Lower lobe of right lung (tissue), 2 donors: ENCODE data around the gene MAP2K4. TPM values are rescaled to one million over a fixed set of nuclear protein-coding genes. Genes with fewer than 3 reads are reported as not detected.
"Not testable (repeated sequence)": the region's sequence is repeated elsewhere in the genome, so short reads cannot be mapped to it uniquely, and the experiment has no call there.

Experiments used
- ATAC-seq, 2 donors: fragments of 200-7000 bp; cut with Tn5 transposase; one replicate each; pipeline ENCODE4 v1.9.1; 2020 to 2022; ENCODE audit warnings: mild to moderate bottlenecking in 2 of 2, moderate library complexity in 2 of 2
- DNase-seq: peaks from one replicate; pipeline ENCODE4 v3.0.0-alpha.2; 2020
- H3K27ac ChIP-seq: fragments of 200-600 bp; one replicate; pipeline ENCODE4 v1.8.0; 2022
- H3K27me3 ChIP-seq: fragments of 200-600 bp; one replicate; pipeline ENCODE4 v1.8.0; 2022; ENCODE audit warnings: low read depth
- H3K36me3 ChIP-seq: fragments of 200-600 bp; one replicate; pipeline ENCODE4 v1.8.0; 2022; ENCODE audit warnings: mild to moderate bottlenecking
- H3K4me1 ChIP-seq: fragments of 200-600 bp; one replicate; pipeline ENCODE4 v1.8.0; 2022
- H3K4me3 ChIP-seq: fragments of 200-600 bp; one replicate; pipeline ENCODE4 v1.8.0; 2022; ENCODE audit warnings: mild to moderate bottlenecking
- H3K9me3 ChIP-seq: fragments of 200-600 bp; one replicate; pipeline ENCODE4 v1.8.0; 2022
- CTCF ChIP-seq: fragments of 200-600 bp; IDR thresholded peaks from one replicate; pipeline ENCODE4 v1.8.0; 2022; ENCODE audit warnings: antibody characterized with exemption, mild to moderate bottlenecking
- intact Hi-C: fragments of 100-400 bp; cut with DNase I; formaldehyde crosslinking; loops from one replicate; pipeline ENCODE4 v1.11.0; 2022
- total RNA-seq: library from RNA; stranded (reverse); fragmentation: NEBNext Ultra II Directional; extraction: Animal tissue kit (Norgen Biotek cat#: 25700); gene quantifications from one replicate; pipeline ENCODE4 v1.2.1, GENCODE V29; 2021
- donor health status: DM: no; HTN: yes; CAD: no; lungs with severe emphysema.

MAP2K4 gene
- total RNA-seq, 1 donor from 2014 or later: 33.0 TPM

DNA sequence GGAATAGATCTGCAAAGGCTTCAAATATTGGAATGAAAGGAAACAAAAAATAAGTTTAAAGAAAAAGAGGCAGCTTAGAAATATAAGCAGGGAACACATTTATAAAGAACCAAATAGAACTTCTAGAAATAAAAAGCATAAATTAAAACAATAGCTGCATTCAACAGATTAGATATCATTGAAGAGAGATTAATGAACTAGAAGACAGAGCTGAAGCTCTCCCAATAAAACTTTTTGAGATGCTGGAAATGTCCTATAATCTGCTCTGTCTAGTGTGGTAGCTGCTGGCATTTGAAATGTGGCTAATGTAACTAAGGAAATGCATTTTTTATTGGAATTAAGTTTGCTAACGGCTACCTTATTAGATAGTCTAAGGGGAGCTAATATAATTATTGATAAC, 115.6 kb downstream of the MAP2K4 start:
- no peaks in the 10 kb centered on the region for H3K27me3 ChIP-seq
- DNase-seq (no peak), ATAC-seq (no peak)
- H3K27ac ChIP-seq: no peak overlapping the region
- no peak overlapping the region for H3K4me3 ChIP-seq
- TF ChIP-seq CTCF: no peak
- H3K9me3 ChIP-seq: no peaks in the 10 kb centered on the region
- intact Hi-C loops: no loop called here
- no peaks in the 10 kb centered on the region for H3K4me1 ChIP-seq
- peaks cover 42% of the 10 kb centered on the region for H3K36me3 ChIP-seq

- no peak for ATAC-seq
- no peak for DNase-seq
- H3K27me3 ChIP-seq: no peaks in the 10 kb centered on the region
- intact Hi-C loops: no loop called here
- no peak for TF ChIP-seq CTCF
- H3K36me3 ChIP-seq: peaks cover 42% of the 10 kb centered on the region
- H3K4me1 ChIP-seq: no peaks in the 10 kb centered on the region
- no peak overlapping the region for H3K27ac ChIP-seq
- H3K4me3 ChIP-seq: no peak overlapping the region
- no peaks in the 10 kb centered on the region for H3K9me3 ChIP-seq
These were observed 116.0 kb downstream of the MAP2K4 start for GRCh38 chr17:12136646-12137045.

- intact Hi-C loops: no loop called here
- H3K4me3 ChIP-seq: no peak overlapping the region
- H3K27ac ChIP-seq: no peak overlapping the region
- H3K4me1 ChIP-seq: no peaks in the 10 kb centered on the region
- H3K27me3 ChIP-seq: no peaks in the 10 kb centered on the region
- no peaks in the 10 kb centered on the region for H3K9me3 ChIP-seq
- TF ChIP-seq CTCF: no peak
- H3K36me3 ChIP-seq: peaks cover 49% of the 10 kb centered on the region
- DNase-seq (no peak), ATAC-seq (no peak)
These were observed 117.2 kb downstream of the MAP2K4 start for GRCh38 chr17:12137859-12138258.

DNA sequence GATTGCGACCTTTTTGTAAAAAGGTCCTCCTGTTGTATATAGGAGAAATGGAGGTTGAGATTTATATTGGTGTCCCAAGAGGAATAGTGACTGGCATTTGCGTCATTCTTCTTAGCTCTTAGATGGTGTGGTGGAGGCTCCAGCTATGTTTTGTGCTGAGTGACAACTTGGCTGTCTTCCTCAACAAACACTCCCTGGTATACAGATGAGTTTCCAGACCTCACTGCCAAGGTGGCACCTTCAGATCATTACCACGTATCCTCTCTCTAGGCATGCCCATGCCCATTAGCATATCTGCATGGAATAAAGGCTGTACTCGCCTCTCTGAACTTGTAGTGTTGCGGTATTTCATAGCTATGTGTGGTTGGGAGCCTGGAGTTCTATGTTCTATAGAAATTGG, 120.0 kb downstream of the MAP2K4 start:
- intact Hi-C loops: no loop called here
- Histone ChIP-seq H3K36me3 (peaks cover 54% of the 10 kb centered on the region), H3K9me3 (no peaks in the 10 kb centered on the region), H3K4me1 (no peaks in the 10 kb centered on the region), H3K27ac (no peak overlapping the region), H3K27me3 (no peaks in the 10 kb centered on the region), H3K4me3 (no peak overlapping the region)
- no peak for TF ChIP-seq CTCF
- ATAC-seq (no peak), DNase-seq (no peak)

GRCh38 chr17:12162187-12162586, 141.5 kb downstream of the MAP2K4 start:
- H3K4me3 ChIP-seq, intact Hi-C loops, ATAC-seq, H3K36me3 ChIP-seq, H3K27me3 ChIP-seq, H3K9me3 ChIP-seq, H3K27ac ChIP-seq, H3K4me1 ChIP-seq, DNase-seq: not testable (repeated sequence)

DNA sequence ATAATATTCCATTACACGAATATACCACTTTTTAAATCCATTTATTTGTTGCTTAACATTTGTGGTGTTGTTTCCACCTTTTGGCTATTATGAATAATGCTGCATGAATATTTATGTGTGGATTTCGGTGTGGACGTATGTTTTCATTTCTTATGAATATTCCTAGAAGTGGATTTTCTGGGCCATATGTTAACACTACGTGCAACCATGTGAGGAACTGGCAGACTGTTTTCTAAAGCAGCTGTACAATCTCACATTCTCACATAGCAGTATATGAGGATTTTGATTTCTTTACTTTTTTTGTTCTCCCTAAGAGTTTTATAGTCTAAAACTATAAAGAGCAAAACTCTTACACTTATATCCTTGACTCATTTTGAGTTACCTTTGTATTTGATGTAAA, 143.4 kb downstream of the MAP2K4 start:
- Histone ChIP-seq H3K4me1 (no peaks in the 10 kb centered on the region), H3K36me3 (no peaks in the 10 kb centered on the region), H3K9me3 (no peaks in the 10 kb centered on the region), H3K27me3 (no peaks in the 10 kb centered on the region), H3K4me3 (no peak overlapping the region), H3K27ac (no peak overlapping the region)
- ATAC-seq (no peak), DNase-seq (no peak)
- no peak for TF ChIP-seq CTCF
- intact Hi-C loops: no loop called here
